OCI-LY7 (cell line): ENCODE data around the gene HOXA3. TPM values are rescaled to one million over a fixed set of nuclear protein-coding genes. Genes with fewer than 3 reads are reported as not detected.
A peak's percentile ranks its signal among the peaks of the same experiment; 100 is the strongest.

ENCODE experiments used
- BruUV-seq: library from RNA; stranded (reverse); fragments of 400-500 nt; replicated peaks from 2 replicates; lab custom pipeline; 2021; lab: Mats Ljungman, UMichigan
- CTCF ChIA-PET: fragments of 300-600 bp; sonication (Branson Sonifier 250); formaldehyde crosslinking; loops from one replicate; lab custom pipeline; 2022; ENCODE audit warnings: antibody characterized with exemption; ENCODE audit not compliant: unreplicated experiment; lab: Charles Lee
- POLR2A ChIA-PET: fragments of 300-600 bp; sonication (Branson Sonifier 250); formaldehyde crosslinking; loops from one replicate; lab custom pipeline; 2022; ENCODE audit warnings: antibody characterized with exemption; lab: Charles Lee
- DNase-seq: peaks from one replicate; pipeline ENCODE4 v3.0.0-alpha.2; 2015; ENCODE audit warnings: low spot score
- H2AFZ ChIP-seq: fragments of 200-600 bp; sonication (generic), shearing (Covaris generic); 2 replicates; pipeline ENCODE4 v1.6.1; 2014; ENCODE audit warnings: mild to moderate bottlenecking, antibody characterized with exemption, low read length, moderate library complexity
- H3K27ac ChIP-seq: fragments of 200-600 bp; sonication (generic); 2 replicates; pipeline ENCODE4 v1.5.1; 2014; ENCODE audit warnings: mixed run types, low read depth, mild to moderate bottlenecking, moderate library complexity, low read length, inconsistent platforms; ENCODE audit not compliant: poor library complexity, severe bottlenecking
- H3K36me3 ChIP-seq: fragments of 200-600 bp; sonication (generic); 2 replicates; pipeline ENCODE4 v1.6.1; 2014; ENCODE audit warnings: mild to moderate bottlenecking, antibody characterized with exemption, low read length, moderate library complexity, mixed read lengths; ENCODE audit not compliant: insufficient read depth
- H3K4me1 ChIP-seq: fragments of 200-600 bp; sonication (generic); 2 replicates; pipeline ENCODE4 v1.5.1; 2014; ENCODE audit warnings: mild to moderate bottlenecking, low read length; ENCODE audit not compliant: insufficient read depth, poor library complexity, severe bottlenecking
- H3K4me2 ChIP-seq: fragments of 200-600 bp; sonication (generic); 2 replicates; pipeline ENCODE4 v1.6.1; 2014; ENCODE audit warnings: mild to moderate bottlenecking, low read length
- H3K4me3 ChIP-seq: fragments of 200-600 bp; sonication (generic); 2 replicates; pipeline ENCODE4 v1.5.1; 2014; ENCODE audit warnings: mild to moderate bottlenecking, low read depth, low read length; ENCODE audit not compliant: poor library complexity, severe bottlenecking
- H3K79me2 ChIP-seq: fragments of 200-600 bp; sonication (generic); 2 replicates; pipeline ENCODE4 v1.6.1; 2016; ENCODE audit warnings: low read depth, mild to moderate bottlenecking, low read length, moderate library complexity, mixed read lengths; ENCODE audit not compliant: insufficient read depth
- H3K9me2 ChIP-seq: fragments of 200-600 bp; sonication (generic); 2 replicates; pipeline ENCODE4 v1.6.1; 2016; ENCODE audit warnings: mild to moderate bottlenecking, low read length, mixed read lengths; ENCODE audit not compliant: insufficient read depth
- H3K9me3 ChIP-seq: fragments of 200-600 bp; sonication (generic); 2 replicates; pipeline ENCODE4 v1.6.1; 2014; ENCODE audit warnings: mild to moderate bottlenecking, mixed run types, low read length, mixed read lengths
- H4K20me1 ChIP-seq: fragments of 200-600 bp; sonication (generic); 2 replicates; pipeline ENCODE4 v1.6.1; 2014; ENCODE audit warnings: mild to moderate bottlenecking, antibody characterized with exemption, low read length, moderate library complexity, mixed read lengths; ENCODE audit not compliant: insufficient read depth
- EZH2phosphoT487 ChIP-seq: fragments of 200-600 bp; sonication (generic); IDR thresholded peaks from 2 replicates; pipeline ENCODE4 v1.6.1; 2018; ENCODE audit warnings: low read depth, borderline replicate concordance, mild to moderate bottlenecking, mixed run types, antibody characterized with exemption, low read length, moderate library complexity, mixed read lengths
- intact Hi-C: fragments of 100-400 bp; cut with micrococcal nuclease; formaldehyde crosslinking; loops from one replicate; pipeline ENCODE4 v1.10.0; 2022; ENCODE audit not compliant: unreplicated experiment
- total RNA-seq, 2 experiments: library from RNA; depleted of rRNA in 1 of 2; stranded (reverse); fragments of >200 nt in 1 of 2; shearing (Covaris generic) in 1 of 2; gene quantifications; 2 replicates each; pipeline ENCODE4 v1.2.3, GENCODE V29; 2014 to 2022
- TF ChIP-seq, protein P1 (sequence below): fragments of 200-600 bp; sonication (generic); conservative IDR thresholded peaks from 2 replicates; pipeline ENCODE4 v1.5.1; 2014; ENCODE audit warnings: mild to moderate bottlenecking, antibody characterized with exemption, low read length, moderate library complexity, mixed read lengths

The HOXA3 gene
- total RNA-seq, 2 experiments from 2014 or later: 0.41 to 2.7 TPM

DNA sequence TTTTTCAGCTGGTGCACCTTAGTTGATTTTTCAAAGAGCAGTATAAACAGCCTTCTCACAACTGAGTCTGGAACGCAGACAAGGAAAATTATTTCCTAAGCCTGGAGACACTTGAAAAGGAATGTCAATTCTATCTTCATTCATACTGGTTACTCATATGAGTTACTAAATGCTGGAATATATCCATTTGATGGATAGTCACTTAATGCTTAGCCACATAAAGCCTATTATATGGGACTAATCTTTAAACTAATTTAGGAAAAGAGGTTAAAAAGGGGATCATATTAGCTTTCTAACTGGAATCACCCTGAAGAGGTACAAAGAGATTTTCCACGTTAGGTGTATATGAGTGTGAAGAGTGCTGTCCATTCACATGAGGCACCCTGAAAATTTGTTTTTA lies 20.2 kb downstream of the HOXA3 start:
- Histone ChIP-seq H3K79me2 (no peaks in the 10 kb centered on the region), H3K27ac (no peak overlapping the region), H3K4me3 (no peak overlapping the region), H3K9me3 (no peaks in the 10 kb centered on the region), H3K9me2 (no peaks in the 10 kb centered on the region), H4K20me1 (no peaks in the 10 kb centered on the region; the same call in 1 of the 2 replicates), H2AFZ (no peak overlapping the region), H3K4me2 (no peak overlapping the region), H3K4me1 (peaks cover 4% of the 10 kb centered on the region), H3K36me3 (no peaks in the 10 kb centered on the region)
- CTCF ChIA-PET: no interaction called here
- BruUV-seq: no TSS peak
- intact Hi-C loops: no loop called here
- DNase-seq: no peak
- no peak for TF ChIP-seq EZH2phosphoT487
- TF ChIP-seq, protein P1, sequence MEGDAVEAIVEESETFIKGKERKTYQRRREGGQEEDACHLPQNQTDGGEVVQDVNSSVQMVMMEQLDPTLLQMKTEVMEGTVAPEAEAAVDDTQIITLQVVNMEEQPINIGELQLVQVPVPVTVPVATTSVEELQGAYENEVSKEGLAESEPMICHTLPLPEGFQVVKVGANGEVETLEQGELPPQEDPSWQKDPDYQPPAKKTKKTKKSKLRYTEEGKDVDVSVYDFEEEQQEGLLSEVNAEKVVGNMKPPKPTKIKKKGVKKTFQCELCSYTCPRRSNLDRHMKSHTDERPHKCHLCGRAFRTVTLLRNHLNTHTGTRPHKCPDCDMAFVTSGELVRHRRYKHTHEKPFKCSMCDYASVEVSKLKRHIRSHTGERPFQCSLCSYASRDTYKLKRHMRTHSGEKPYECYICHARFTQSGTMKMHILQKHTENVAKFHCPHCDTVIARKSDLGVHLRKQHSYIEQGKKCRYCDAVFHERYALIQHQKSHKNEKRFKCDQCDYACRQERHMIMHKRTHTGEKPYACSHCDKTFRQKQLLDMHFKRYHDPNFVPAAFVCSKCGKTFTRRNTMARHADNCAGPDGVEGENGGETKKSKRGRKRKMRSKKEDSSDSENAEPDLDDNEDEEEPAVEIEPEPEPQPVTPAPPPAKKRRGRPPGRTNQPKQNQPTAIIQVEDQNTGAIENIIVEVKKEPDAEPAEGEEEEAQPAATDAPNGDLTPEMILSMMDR: no peak
- POLR2A ChIA-PET: interaction anchor here (0.6 to 1.0 kb wide), 2 partner anchors 10 to 85 kb away, joined by 3 to 8 read pairs; no protein-coding TSS in a partner anchor

DNA sequence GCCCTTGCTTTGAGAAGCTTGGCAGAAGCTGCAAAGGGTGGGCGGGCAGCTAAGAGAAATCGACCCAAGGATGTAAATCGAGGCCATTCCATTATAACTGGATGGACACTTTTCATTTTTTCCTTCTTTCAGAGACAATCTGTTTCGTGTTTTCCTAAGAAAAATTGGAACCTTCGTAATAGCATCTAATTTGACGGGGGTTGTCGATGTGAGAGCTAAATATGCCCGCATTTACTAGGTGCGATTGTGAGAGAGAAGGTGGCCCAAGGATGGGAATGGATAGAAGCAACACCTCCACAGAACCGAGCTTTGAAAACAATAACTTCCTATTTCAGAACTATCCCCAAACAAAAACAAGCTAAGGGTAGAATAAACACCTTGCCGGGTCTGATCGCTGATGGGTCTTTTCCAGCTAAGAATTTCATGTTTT lies 21.0 kb downstream of the HOXA3 start:
- Histone ChIP-seq H3K4me1 (peaks cover 4% of the 10 kb centered on the region), H3K27ac (peak overlapping the region; percentile 14), H3K9me2 (no peaks in the 10 kb centered on the region), H3K36me3 (no peaks in the 10 kb centered on the region), H3K4me3 (peak overlapping the region; percentile 76), H2AFZ (peak overlapping the region; percentile 79), H3K79me2 (no peaks in the 10 kb centered on the region), H4K20me1 (no peaks in the 10 kb centered on the region; the same call in 1 of the 2 replicates), H3K9me3 (no peaks in the 10 kb centered on the region), H3K4me2 (peak overlapping the region; percentile 74)
- no peak for DNase-seq
- no TSS peak for BruUV-seq
- ChIA-PET CTCF (interaction anchor here (1.8 kb wide), 1 partner anchor 19 kb away, joined by 5 read pairs; no protein-coding TSS in a partner anchor), POLR2A (interaction anchor here (0.6 to 1.5 kb wide), 9 partner anchors 10 to 449 kb away, joined by 3 to 11 read pairs (median 3); no protein-coding TSS in a partner anchor)
- no peak for TF ChIP-seq EZH2phosphoT487
- TF ChIP-seq, protein P1: no peak
- intact Hi-C loops: no loop called here
